Mesangial cell (primary cell): ENCODE results near the gene RLF. TPM values are rescaled to one million over a fixed set of nuclear protein-coding genes. Genes with fewer than 3 reads are reported as not detected.

ENCODE experiments used
- total RNA-seq: library from RNA; depleted of rRNA; stranded (reverse); fragments of >200 nt; gene quantifications from 2 replicates; pipeline ENCODE4 v1.2.3, GENCODE V29; 2015

RLF gene
- total RNA-seq: 5.2 and 6.8 TPM in 2 replicates

GRCh38 chr1:40161125-40161887 is at the start of gene RLF:
Gene RLF, plus strand, starts transcription at chr1:40161387. Its CDS starts 13 bp downstream, at chr1:40161400.

GRCh38 chr1:40247655-40248054 is 86.5 kb downstream of the RLF start, which contains the start of gene TMCO2:
Gene TMCO2, plus strand, starts transcription at chr1:40247937. Its CDS starts 57 bp downstream, at chr1:40247994.

GRCh38 chr1:40257688-40258444 is 96.7 kb downstream of the RLF start, which contains the start of gene ZMPSTE24:
Gene ZMPSTE24, plus strand, starts transcription at chr1:40258236. Its CDS starts 36 bp downstream, at chr1:40258272.

Other genes with a start within 250 kb of the RLF start
- gene MFSD2A, start 206.2 kb upstream of the RLF start, total RNA-seq: 9.0 and 17.8 TPM in 2 replicates
- gene CAP1, start 120.7 kb upstream of the RLF start, total RNA-seq: 230 and 526 TPM in 2 replicates
- gene PPT1, start 64.1 kb upstream of the RLF start, total RNA-seq: 64.0 and 71.1 TPM in 2 replicates
- gene TMCO2, start 86.5 kb downstream of the RLF start, total RNA-seq: not detected in 2 replicates
- 20.8 and 28.5 TPM in 2 replicates for gene ZMPSTE24, start 96.8 kb downstream of the RLF start, total RNA-seq
- gene COL9A2, start 155.9 kb downstream of the RLF start, total RNA-seq: 5.1 and 10.6 TPM in 2 replicates
- 6.7 and 9.3 TPM in 2 replicates for gene SMAP2, start 212.3 kb downstream of the RLF start, total RNA-seq